Tibial nerve (tissue), 3 donors: ENCODE results near the gene FBN2.

ENCODE experiments used
- POLR2A ChIP-seq, 2 donors: fragments of 450-650 bp; IDR thresholded peaks; one replicate each; pipeline ENCODE4 v1.6.1; 2017; ENCODE audit warnings: antibody characterized with exemption in 2 of 2, mild to moderate bottlenecking in 2 of 2, moderate library complexity in 2 of 2
- TF ChIP-seq, protein P1 (sequence below), 5 experiments: fragments of 200-600 bp in 3 of 5; fragments of 450-650 bp in 2 of 5; sonication (generic) in 3 of 5; IDR thresholded peaks; one replicate each; pipeline ENCODE4 v1.5.1; 2016 to 2019; ENCODE audit warnings: antibody characterized with exemption in 5 of 5, mild to moderate bottlenecking in 3 of 5, moderate library complexity in 2 of 5

DNA sequence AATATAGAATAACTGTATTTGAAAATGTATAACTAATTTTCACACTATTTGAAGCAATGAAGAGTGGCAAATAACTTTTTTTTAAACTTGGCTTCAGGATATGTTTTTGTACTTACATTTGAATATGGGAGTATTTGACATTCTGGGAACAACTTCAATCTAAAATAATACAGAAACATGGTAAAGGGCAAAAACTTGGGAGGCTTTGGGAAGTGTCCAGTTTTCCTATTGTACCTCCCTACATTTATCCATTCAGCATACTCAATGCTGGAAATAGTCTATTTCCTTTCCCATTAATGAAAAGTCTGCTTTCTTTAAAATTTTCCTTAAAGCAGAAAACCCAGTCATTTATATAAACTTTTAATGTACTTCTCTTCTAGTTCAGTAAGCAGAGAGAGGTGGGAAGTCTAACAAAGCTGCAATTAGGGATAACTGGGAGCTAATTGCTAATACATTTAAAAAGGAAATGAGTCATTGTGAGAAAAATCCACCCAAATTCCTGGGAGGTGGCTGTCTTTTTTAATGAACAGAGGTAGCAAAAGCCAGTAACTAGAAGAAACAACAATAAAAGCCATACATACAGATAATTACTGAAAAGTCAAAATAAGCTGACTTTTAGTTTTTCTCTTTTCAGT is 128.8 kb downstream of the FBN2 start:
- TF ChIP-seq, protein P1, sequence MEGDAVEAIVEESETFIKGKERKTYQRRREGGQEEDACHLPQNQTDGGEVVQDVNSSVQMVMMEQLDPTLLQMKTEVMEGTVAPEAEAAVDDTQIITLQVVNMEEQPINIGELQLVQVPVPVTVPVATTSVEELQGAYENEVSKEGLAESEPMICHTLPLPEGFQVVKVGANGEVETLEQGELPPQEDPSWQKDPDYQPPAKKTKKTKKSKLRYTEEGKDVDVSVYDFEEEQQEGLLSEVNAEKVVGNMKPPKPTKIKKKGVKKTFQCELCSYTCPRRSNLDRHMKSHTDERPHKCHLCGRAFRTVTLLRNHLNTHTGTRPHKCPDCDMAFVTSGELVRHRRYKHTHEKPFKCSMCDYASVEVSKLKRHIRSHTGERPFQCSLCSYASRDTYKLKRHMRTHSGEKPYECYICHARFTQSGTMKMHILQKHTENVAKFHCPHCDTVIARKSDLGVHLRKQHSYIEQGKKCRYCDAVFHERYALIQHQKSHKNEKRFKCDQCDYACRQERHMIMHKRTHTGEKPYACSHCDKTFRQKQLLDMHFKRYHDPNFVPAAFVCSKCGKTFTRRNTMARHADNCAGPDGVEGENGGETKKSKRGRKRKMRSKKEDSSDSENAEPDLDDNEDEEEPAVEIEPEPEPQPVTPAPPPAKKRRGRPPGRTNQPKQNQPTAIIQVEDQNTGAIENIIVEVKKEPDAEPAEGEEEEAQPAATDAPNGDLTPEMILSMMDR (IDR thresholded peaks at IDR 0.05) = no peak
- no peak for TF ChIP-seq POLR2A (IDR thresholded peaks at IDR 0.05)
